Astrocyte (in vitro differentiated cells and primary cell): ENCODE data around the gene GBX1. TPM values are rescaled to one million over a fixed set of nuclear protein-coding genes. Genes with fewer than 3 reads are reported as not detected.

Experiments used
- DNase-seq: peaks from one replicate; pipeline ENCODE4 v3.0.0-alpha.2; 2010; ENCODE audit warnings: low read depth
- FAIRE-seq: peaks from 2 replicates; lab custom pipeline; 2011; peaks lifted over from hg19 to GRCh38; lab: Jason Lieb, UNC
- H2AFZ ChIP-seq: 2 replicates; pipeline ENCODE4 v1.6.0; 2012; ENCODE audit warnings: low read depth, low read length, inconsistent platforms
- H3K27ac ChIP-seq: 2 replicates; pipeline ENCODE4 v1.5.1; 2011; ENCODE audit warnings: low read depth, low read length, inconsistent platforms
- H3K27me3 ChIP-seq: 2 replicates; pipeline ENCODE4 v1.6.0; 2011; ENCODE audit warnings: low read length, inconsistent platforms; ENCODE audit not compliant: insufficient read depth
- H3K36me3 ChIP-seq: 2 replicates; pipeline ENCODE4 v1.5.1; 2011; ENCODE audit warnings: low read length, inconsistent platforms; ENCODE audit not compliant: insufficient read depth
- H3K4me1 ChIP-seq: 2 replicates; pipeline ENCODE4 v1.5.1; 2011; ENCODE audit warnings: low read length, inconsistent platforms; ENCODE audit not compliant: insufficient read depth
- H3K4me2 ChIP-seq: 2 replicates; pipeline ENCODE4 v1.6.0; 2012; ENCODE audit warnings: low read length, inconsistent platforms
- H3K4me3 ChIP-seq: 2 replicates; pipeline ENCODE4 v1.5.1; 2011; ENCODE audit warnings: low read depth, mild to moderate bottlenecking, low read length, inconsistent platforms; ENCODE audit not compliant: insufficient read depth
- H3K79me2 ChIP-seq: 2 replicates; pipeline ENCODE4 v1.6.0; 2012; ENCODE audit warnings: mild to moderate bottlenecking, low read length, inconsistent platforms; ENCODE audit not compliant: insufficient read depth
- H3K9ac ChIP-seq: 2 replicates; pipeline ENCODE4 v1.6.0; 2012; ENCODE audit warnings: mild to moderate bottlenecking, low read length, inconsistent platforms
- H3K9me3 ChIP-seq: 2 replicates; pipeline ENCODE4 v1.5.1; 2012; ENCODE audit warnings: low read depth, mild to moderate bottlenecking, low read length, inconsistent platforms; ENCODE audit not compliant: insufficient read depth
- H4K20me1 ChIP-seq: 2 replicates; pipeline ENCODE4 v1.6.0; 2012; ENCODE audit warnings: low read length, inconsistent platforms; ENCODE audit not compliant: insufficient read depth
- H3K27ac Mint-ChIP-seq: one replicate; pipeline ENCODE4 v1.8.0; 2021; ENCODE audit warnings: mild to moderate bottlenecking, mixed read lengths; ENCODE audit not compliant: unreplicated experiment
- H3K27me3 Mint-ChIP-seq: one replicate; pipeline ENCODE4 v1.8.0; 2021; ENCODE audit warnings: low read depth, mixed read lengths; ENCODE audit not compliant: unreplicated experiment
- H3K36me3 Mint-ChIP-seq: one replicate; pipeline ENCODE4 v1.8.0; 2021; ENCODE audit warnings: low read depth, mixed read lengths; ENCODE audit not compliant: unreplicated experiment
- H3K4me1 Mint-ChIP-seq: one replicate; pipeline ENCODE4 v1.8.0; 2021; ENCODE audit warnings: low read depth, mixed read lengths; ENCODE audit not compliant: unreplicated experiment
- H3K4me3 Mint-ChIP-seq: one replicate; pipeline ENCODE4 v1.8.0; 2021; ENCODE audit warnings: mild to moderate bottlenecking, moderate library complexity, mixed read lengths; ENCODE audit not compliant: unreplicated experiment
- H3K9me3 Mint-ChIP-seq: one replicate; pipeline ENCODE4 v1.8.0; 2021; ENCODE audit warnings: mild to moderate bottlenecking, mixed read lengths; ENCODE audit not compliant: unreplicated experiment
- CTCF ChIP-seq: IDR thresholded peaks from 2 replicates; pipeline ENCODE4 v1.5.1; 2011; ENCODE audit warnings: low read depth, mild to moderate bottlenecking, inconsistent platforms, low read length, moderate library complexity; ENCODE audit not compliant: insufficient read depth
- EZH2 ChIP-seq: IDR thresholded peaks from 2 replicates; pipeline ENCODE4 v1.6.1; 2012; ENCODE audit warnings: mild to moderate bottlenecking, low read length, inconsistent platforms; ENCODE audit not compliant: insufficient read depth
- total RNA-seq: library from RNA; stranded (reverse); gene quantifications from 2 replicates; pipeline ENCODE4 v1.2.1, GENCODE V29; 2021

Gene GBX1
- total RNA-seq, 1 donor from 2014 or later, result not detected

- Histone ChIP-seq H3K36me3 (peaks cover 2% of the 10 kb centered on the region), H3K27me3 (peaks cover 12% of the 10 kb centered on the region), H3K9me3 (no peaks in the 10 kb centered on the region), H3K4me2 (no peak overlapping the region), H2AFZ (no peak overlapping the region), H3K4me3 (no peak overlapping the region), H4K20me1 (peaks cover 6% of the 10 kb centered on the region), H3K9ac (no peak overlapping the region), H3K79me2 (no peaks in the 10 kb centered on the region), H3K4me1 (no peaks in the 10 kb centered on the region), H3K27ac (no peak overlapping the region)
- no peak for DNase-seq
- Mint-ChIP-seq H3K27me3 (peaks cover 53% of the 10 kb centered on the region), H3K4me3 (no peak overlapping the region), H3K27ac (no peak overlapping the region), H3K4me1 (no peaks in the 10 kb centered on the region), H3K9me3 (no peaks in the 10 kb centered on the region), H3K36me3 (peaks cover 5% of the 10 kb centered on the region)
- no peak for FAIRE-seq
- TF ChIP-seq CTCF, result no peak
- TF ChIP-seq EZH2, result no peak
These were observed 39.4 kb upstream of the GBX1 start for GRCh38 chr7:151206914-151207313.

GRCh38 chr7:151205730-151206129 is 38.2 kb upstream of the GBX1 start:
- no peaks in the 10 kb centered on the region for H3K4me1 ChIP-seq
- peaks cover 2% of the 10 kb centered on the region for H4K20me1 ChIP-seq
- no peaks in the 10 kb centered on the region for H3K36me3 ChIP-seq
- no peak overlapping the region for H3K27ac ChIP-seq
- DNase-seq (no peak), FAIRE-seq (no peak)
- no peak overlapping the region for H3K9ac ChIP-seq
- no peaks in the 10 kb centered on the region for H3K9me3 ChIP-seq
- H3K4me1 Mint-ChIP-seq, result no peaks in the 10 kb centered on the region
- H3K9me3 Mint-ChIP-seq, result peaks cover 3% of the 10 kb centered on the region
- peaks cover 62% of the 10 kb centered on the region for H3K27me3 Mint-ChIP-seq
- peaks cover 1% of the 10 kb centered on the region for H3K36me3 Mint-ChIP-seq
- H3K79me2 ChIP-seq, result no peaks in the 10 kb centered on the region
- no peak overlapping the region for H3K4me3 ChIP-seq
- no peak overlapping the region for H3K4me3 Mint-ChIP-seq
- no peak for TF ChIP-seq EZH2
- no peak for TF ChIP-seq CTCF
- no peak overlapping the region for H2AFZ ChIP-seq
- peaks cover 18% of the 10 kb centered on the region for H3K27me3 ChIP-seq
- no peak overlapping the region for H3K27ac Mint-ChIP-seq
- no peak overlapping the region for H3K4me2 ChIP-seq

- TF ChIP-seq EZH2 (no peak), CTCF (no peak)
- Mint-ChIP-seq H3K9me3 (peaks cover 3% of the 10 kb centered on the region), H3K4me3 (no peak overlapping the region), H3K4me1 (no peaks in the 10 kb centered on the region), H3K36me3 (no peaks in the 10 kb centered on the region), H3K27ac (no peak overlapping the region), H3K27me3 (peaks cover 62% of the 10 kb centered on the region)
- Histone ChIP-seq H3K36me3 (no peaks in the 10 kb centered on the region), H3K9me3 (no peaks in the 10 kb centered on the region), H3K4me2 (no peak overlapping the region), H3K4me1 (no peaks in the 10 kb centered on the region), H3K4me3 (no peak overlapping the region), H3K27ac (no peak overlapping the region), H2AFZ (no peak overlapping the region), H4K20me1 (no peaks in the 10 kb centered on the region), H3K79me2 (no peaks in the 10 kb centered on the region), H3K9ac (no peak overlapping the region), H3K27me3 (peaks cover 18% of the 10 kb centered on the region)
- DNase-seq, result no peak
- FAIRE-seq, result no peak
These were observed 37.0 kb upstream of the GBX1 start for GRCh38 chr7:151204383-151205032.
